HepG2 (cell line): ENCODE results near the gene METTL26. TPM values are rescaled to one million over a fixed set of nuclear protein-coding genes. Genes with fewer than 3 reads are reported as not detected.

Experiments used
- ATAC-seq: fragments of 200-7000 bp; cut with Tn5 transposase; 3 replicates; pipeline ENCODE4 v1.9.1; 2020; ENCODE audit warnings: mild to moderate bottlenecking, moderate library complexity
- BruUV-seq: library from RNA; stranded (reverse); fragments of 400-500 nt; replicated peaks from 2 replicates; lab custom pipeline; 2021; lab: Mats Ljungman, UMichigan
- CTCF ChIA-PET: fragments of 300-600 bp; formaldehyde crosslinking; extraction: SDS; loops from one replicate; lab custom pipeline; 2021; ENCODE audit warnings: low total read pairs, inconsistent platforms, low intra/inter-chr PET ratio; lab: Yijun Ruan, JAX
- POLR2A ChIA-PET: fragments of 350-600 bp; sonication (Branson Sonifier 250); formaldehyde crosslinking; loops from one replicate; lab custom pipeline; 2020; ENCODE audit warnings: antibody characterized with exemption, inconsistent platforms; lab: Yijun Ruan, JAX
- DNase-seq: peaks from one replicate; pipeline ENCODE4 v3.0.0-alpha.2; 2015; ENCODE audit warnings: low spot score
- FAIRE-seq: peaks from 3 replicates; lab custom pipeline; 2011; peaks lifted over from hg19 to GRCh38; lab: Jason Lieb, UNC
- H2AFZ ChIP-seq: one replicate; pipeline ENCODE4 v1.6.1; 2011; ENCODE audit warnings: low read length, inconsistent platforms
- H3K27ac ChIP-seq: fragments of 300-600 bp; 3 replicates; pipeline ENCODE4 v1.8.0; 2011; ENCODE audit warnings: mixed run types, mild to moderate bottlenecking, mixed read lengths, low read length, inconsistent platforms; ENCODE audit not compliant: insufficient read depth; ENCODE audit errors: extremely low read length
- H3K27me3 ChIP-seq, 2 experiments: fragments of 200-600 bp in 1 of 2; 2 replicates in 1 of 2; 3 replicates in 1 of 2; pipeline versions ENCODE4 v1.6.0 to v1.8.0; 2011; ENCODE audit warnings: low read length in 2 of 2, mild to moderate bottlenecking in 2 of 2, moderate library complexity in 2 of 2, inconsistent platforms in 1 of 2; ENCODE audit not compliant: insufficient read depth in 2 of 2, control insufficient read depth in 1 of 2
- H3K36me3 ChIP-seq, 2 experiments: fragments of 200-600 bp in 1 of 2; replicated peaks in 1 of 2; 2 replicates in 1 of 2; 3 replicates in 1 of 2; pipeline versions ENCODE4 v1.5.1 to v1.8.0; 2011; ENCODE audit warnings: low read length in 2 of 2, inconsistent platforms in 1 of 2; ENCODE audit not compliant: insufficient read depth in 2 of 2, control insufficient read depth in 1 of 2
- H3K4me1 ChIP-seq: 2 replicates; pipeline ENCODE4 v1.5.1; 2012; ENCODE audit warnings: low read length, inconsistent platforms; ENCODE audit not compliant: insufficient read depth
- H3K4me2 ChIP-seq: 2 replicates; pipeline ENCODE4 v1.6.0; 2011; ENCODE audit warnings: low read depth, low read length, inconsistent platforms
- H3K4me3 ChIP-seq, 3 experiments: fragments of 200-600 bp in 1 of 3; sonication (generic), shearing (Covaris generic) in 1 of 3; replicated peaks in 1 of 3; 2 replicates each; pipeline ENCODE4 v1.5.1; 2011 to 2016; ENCODE audit warnings: low read length in 3 of 3, inconsistent platforms in 2 of 3, low read depth in 2 of 3, mild to moderate bottlenecking in 2 of 3, control low read depth in 1 of 3, mixed read lengths in 1 of 3; ENCODE audit not compliant: insufficient read depth in 1 of 3
- H3K79me2 ChIP-seq: one replicate; pipeline ENCODE4 v1.6.1; 2011; ENCODE audit warnings: low read length, inconsistent platforms; ENCODE audit not compliant: insufficient read depth
- H3K9ac ChIP-seq: 2 replicates; pipeline ENCODE4 v1.6.0; 2011; ENCODE audit warnings: mild to moderate bottlenecking, low read depth, low read length, inconsistent platforms; ENCODE audit not compliant: insufficient read depth
- H3K9me3 ChIP-seq: 2 replicates; pipeline ENCODE4 v1.5.1; 2012; ENCODE audit warnings: mild to moderate bottlenecking, low read length
- H4K20me1 ChIP-seq: 2 replicates; pipeline ENCODE4 v1.6.0; 2011; ENCODE audit warnings: inconsistent platforms, mild to moderate bottlenecking, low read length, moderate library complexity; ENCODE audit not compliant: insufficient read depth
- ATF2 ChIP-seq: sonication (generic); formaldehyde crosslinking; IDR thresholded peaks from 2 replicates; pipeline ENCODE4 v1.4.0; 2020; ENCODE audit warnings: missing genetic modification reagents
- EP300 ChIP-seq, 3 experiments: sonication (generic) in 1 of 3; formaldehyde crosslinking in 1 of 3; IDR thresholded peaks; 2 replicates each; pipeline versions ENCODE4 v1.5.1 to v1.6.1; 2011 to 2020; ENCODE audit warnings: low read depth in 2 of 3, low read length in 2 of 3, borderline replicate concordance in 1 of 3, improper control_type of control experiment in 1 of 3, mild to moderate bottlenecking in 1 of 3, missing genetic modification reagents in 1 of 3, moderate library complexity in 1 of 3
- HHEX ChIP-seq: IDR thresholded peaks from 2 replicates; pipeline ENCODE4 v1.6.1; 2016; ENCODE audit warnings: control low read depth
- KAT2B ChIP-seq: fragments of 150-350 bp; IDR thresholded peaks from 2 replicates; pipeline ENCODE4 v1.6.1; 2014; ENCODE audit warnings: low read depth, low read length, borderline replicate concordance
- NKX3-1 ChIP-seq: sonication (generic); formaldehyde crosslinking; IDR thresholded peaks from 2 replicates; pipeline ENCODE4 v1.5.0; 2020; ENCODE audit warnings: missing genetic modification reagents
- PCBP1 ChIP-seq: fragments of 200-400 bp; formaldehyde crosslinking; IDR thresholded peaks from 2 replicates; pipeline ENCODE4 v1.6.1; 2017; ENCODE audit warnings: mild to moderate bottlenecking, low read depth, low read length, borderline replicate concordance
- PRMT3 ChIP-seq: sonication (generic); formaldehyde crosslinking; IDR thresholded peaks from 2 replicates; pipeline ENCODE4 v1.8.1; 2022; ENCODE audit warnings: low read depth, mild to moderate bottlenecking, moderate library complexity, missing genetic modification reagents, borderline replicate concordance
- SETDB1 ChIP-seq: sonication (generic); formaldehyde crosslinking; IDR thresholded peaks from 2 replicates; pipeline ENCODE4 v1.5.1; 2020; ENCODE audit warnings: missing genetic modification reagents, mild to moderate bottlenecking, borderline replicate concordance
- SRF ChIP-seq: IDR thresholded peaks from 2 replicates; pipeline ENCODE4 v1.6.1; 2011; ENCODE audit warnings: mild to moderate bottlenecking, low read depth, low read length, moderate library complexity
- TCF7L2 ChIP-seq: IDR thresholded peaks from 2 replicates; pipeline ENCODE4 v1.6.1; 2011; ENCODE audit warnings: mild to moderate bottlenecking, low read depth, low read length, moderate library complexity
- ZBTB1 ChIP-seq: sonication (generic); formaldehyde crosslinking; IDR thresholded peaks from 2 replicates; pipeline ENCODE4 v1.4.0; 2020; ENCODE audit warnings: missing genetic modification reagents, borderline replicate concordance
- ZNF556 ChIP-seq: sonication (generic); formaldehyde crosslinking; IDR thresholded peaks from 2 replicates; pipeline ENCODE4 v1.4.0; 2020; ENCODE audit warnings: mild to moderate bottlenecking, missing genetic modification reagents, borderline replicate concordance
- ZNF609 ChIP-seq: sonication (generic); formaldehyde crosslinking; IDR thresholded peaks from 2 replicates; pipeline ENCODE4 v1.4.0; 2020; ENCODE audit warnings: mild to moderate bottlenecking, missing genetic modification reagents, borderline replicate concordance
- ZNF75D ChIP-seq: sonication (generic); formaldehyde crosslinking; IDR thresholded peaks from 2 replicates; pipeline ENCODE4 v1.8.1; 2023; ENCODE audit warnings: missing genetic modification reagents, mild to moderate bottlenecking, borderline replicate concordance
- WGBS: methylation state at CpG from one replicate; pipeline ENCODE4 v1.1.6; 2017; ENCODE audit warnings: low lambda C conversion rate; 5-methylcytosine and 5-hydroxymethylcytosine counted together
- in situ Hi-C: cut with HindIII; loops from 2 replicates; pipeline ENCODE4 v1.10.0; 2017; ENCODE audit warnings: low pct_unique_long_range_greater_than_20kb; ENCODE audit not compliant: extremely low pct_ligation_motif_present
- intact Hi-C: fragments of 100-400 bp; cut with micrococcal nuclease; formaldehyde crosslinking; loops from one replicate; pipeline ENCODE4 v1.10.0; 2022; ENCODE audit not compliant: unreplicated experiment
- polyA plus RNA-seq, 8 experiments: library from polyadenylated mRNA; depleted of rRNA in 3 of 8; stranded (reverse) in 7 of 8; unstranded in 1 of 8; fragments of >200 nt; fragmentation: Illumina TruSeq in 4 of 8; extraction: Trizol in 4 of 8; gene quantifications; 2 replicates each; pipeline versions ENCODE4 v1.2.1 to v1.2.3, GENCODE V29; 2011 to 2016; ENCODE audit warnings: low read depth in 4 of 8, missing spikeins in 1 of 8, mixed read lengths in 1 of 8; ENCODE audit not compliant: insufficient read depth in 1 of 8
- total RNA-seq, 5 experiments: library from RNA; depleted of rRNA; stranded (reverse); fragments of >200 nt; fragmentation: Illumina TruSeq; extraction: Trizol; gene quantifications; 2 replicates each; pipeline ENCODE4 v1.2.3, GENCODE V29; 2016; ENCODE audit warnings: low read depth in 1 of 5

METTL26 gene
- total and polyA plus RNA-seq, 2 of the 13 experiments (the other 11 are each of a cell fraction or from before 2014, with no cell fraction given), result 65.5 to 70.1 TPM

- in situ Hi-C loops (no loop called here), intact Hi-C loops (loop anchor here (10.0 kb wide), 1 partner anchor 58 kb away; no protein-coding TSS in a partner anchor)
- Histone ChIP-seq H4K20me1 (peaks cover 4% of the 10 kb centered on the region; the same call in 1 of the 2 replicates), H3K9me3 (no peaks in the 10 kb centered on the region), H3K4me1 (peaks cover 69% of the 10 kb centered on the region), H3K9ac (peak overlapping the region; percentile 94), H3K4me3 (peak overlapping the region; percentile 59 to 89 (median 82)), H3K79me2 (peaks cover 27% of the 10 kb centered on the region), H3K27ac (peak overlapping the region; percentile 94), H3K27me3 (no peaks in the 10 kb centered on the region), H2AFZ (no peak overlapping the region), H3K36me3 (no peaks in the 10 kb centered on the region), H3K4me2 (peak overlapping the region; percentile 98)
- TSS peak; percentile 43 for BruUV-seq
- CTCF ChIA-PET, result no interaction called here
- DNase-seq (peak; percentile 60), FAIRE-seq (no peak), ATAC-seq (peak; percentile 28)
- POLR2A ChIA-PET, result interaction anchor here (0.6 to 2.0 kb wide), 7 partner anchors 10 to 63 kb away, joined by 3 to 7 read pairs (median 4); partner anchors contain the start of genes RHBDL1 and STUB1
- WGBS, result 2% methylated on average over 7 of the region's 72 CpGs
- TF ChIP-seq PCBP1, result 0 out of 2 replicates have a peak, but pooled peaks have one; percentile 66
- TF ChIP-seq ZNF556 (CRISPR knock-in tag), result no peak
- TF ChIP-seq PRMT3 (CRISPR knock-in tag), result 0 out of 2 replicates have a peak, but pooled peaks have one; percentile 57
- TF ChIP-seq ATF2 (CRISPR knock-in tag), result 0 out of 2 replicates have a peak, but pooled peaks have one; percentile 24
- no peak for TF ChIP-seq SETDB1
- no peak for TF ChIP-seq ZNF75D (CRISPR knock-in tag)
- no peak for TF ChIP-seq TCF7L2
- no peak for TF ChIP-seq KAT2B
- TF ChIP-seq ZBTB1 (CRISPR knock-in tag), result no peak
- peak; percentile 23; the same call in 1 of the 2 replicates for TF ChIP-seq ZNF609 (CRISPR knock-in tag)
- TF ChIP-seq HHEX (CRISPR knock-in tag), result no peak
- TF ChIP-seq NKX3-1 (CRISPR knock-in tag), result no peak
- no peak for TF ChIP-seq SRF
- 0 out of 4 replicates have a peak, but pooled peaks of 1 of the 2 experiments have one; percentile 7 for TF ChIP-seq EP300 (IDR thresholded peaks at IDR 0.05; ENCODE audit: low read depth in 2 of 2, low read length in 2 of 2)
- no peak; the same call in none of the 2 replicates for TF ChIP-seq EP300 (CRISPR knock-in tag; IDR thresholded peaks at IDR 0.05; ENCODE audit: borderline replicate concordance)
Measured at GRCh38 chr16:642189-643049, 6.3 kb upstream of the METTL26 start.
